ENCODE data around the gene LATS2.

GRCh38 chr13:21047087-21047486 is 14.3 kb downstream of the LATS2 start:
- no peak for TF ChIP-seq CTCF (IDR thresholded peaks at IDR 0.05; ENCODE audit: borderline replicate concordance, extremely low read depth, low read length, poor library complexity, severe bottlenecking)
- no peak for TF ChIP-seq EZH2 (IDR thresholded peaks at IDR 0.05; ENCODE audit: borderline replicate concordance, low read depth, low read length, severe bottlenecking)

All from DND-41 (cell line).